Measurements from ENCODE around the gene CD151. TPM values are rescaled to one million over a fixed set of nuclear protein-coding genes. Genes with fewer than 3 reads are reported as not detected.
A peak's percentile ranks its signal among the peaks of the same experiment; 100 is the strongest.

CD151 gene
- total RNA-seq, 1 donor from 2014 or later = 108 TPM

DNA sequence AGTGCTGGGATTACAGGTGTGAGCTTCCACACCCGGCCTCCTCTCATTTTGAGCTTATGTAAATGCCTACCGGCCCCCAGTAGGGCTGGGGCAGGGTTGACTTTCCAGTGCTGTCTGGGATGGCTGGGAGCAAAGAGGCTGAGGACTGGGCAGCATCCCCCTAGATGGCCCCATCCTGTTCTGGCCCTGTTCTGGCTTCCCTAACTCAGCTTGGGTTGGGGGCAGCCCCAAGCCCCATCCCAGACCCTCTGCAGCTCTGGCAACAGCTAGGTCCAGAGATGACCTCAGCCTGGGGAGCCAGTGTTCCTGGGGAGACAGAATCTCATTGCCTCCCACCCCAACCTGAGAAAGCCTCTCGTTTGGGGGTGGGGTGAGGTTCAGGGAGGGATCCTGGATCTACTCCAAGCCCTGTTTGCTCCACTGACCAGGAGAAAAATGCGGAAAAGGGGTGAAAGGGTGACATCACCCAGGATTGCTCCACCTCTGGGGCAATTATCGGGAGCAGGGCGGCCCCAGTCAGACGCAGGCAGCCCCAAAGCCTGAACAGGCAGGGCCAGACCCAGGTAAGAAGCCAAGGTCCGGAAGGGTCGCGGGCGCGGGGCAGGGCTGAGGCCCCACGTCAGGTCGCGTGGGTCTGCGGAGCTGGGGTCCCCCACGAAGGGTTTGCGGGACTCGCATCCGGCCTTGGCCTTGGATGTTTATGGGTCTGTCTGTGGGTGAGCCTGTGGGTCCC, 14.2 kb upstream of the CD151 start, which contains the start of gene PNPLA2:
PNPLA2 (plus strand) TSS at position 519 of the 733 bp plus-strand sequence. CDS start 805 bp downstream, outside the sequence.
- no peaks in the 10 kb centered on the region for H3K27me3 Mint-ChIP-seq (ENCODE audit: low read depth)
- no peaks in the 10 kb centered on the region for H3K4me1 Mint-ChIP-seq
- no peak for DNase-seq (ENCODE audit: low read depth, low spot score)
- no peak within 1 kb of the TSS for H3K27ac Mint-ChIP-seq (ENCODE audit: unreplicated experiment)
- peak within 1 kb of the TSS; percentile 91 for H3K4me3 Mint-ChIP-seq
- TF ChIP-seq, protein P1, sequence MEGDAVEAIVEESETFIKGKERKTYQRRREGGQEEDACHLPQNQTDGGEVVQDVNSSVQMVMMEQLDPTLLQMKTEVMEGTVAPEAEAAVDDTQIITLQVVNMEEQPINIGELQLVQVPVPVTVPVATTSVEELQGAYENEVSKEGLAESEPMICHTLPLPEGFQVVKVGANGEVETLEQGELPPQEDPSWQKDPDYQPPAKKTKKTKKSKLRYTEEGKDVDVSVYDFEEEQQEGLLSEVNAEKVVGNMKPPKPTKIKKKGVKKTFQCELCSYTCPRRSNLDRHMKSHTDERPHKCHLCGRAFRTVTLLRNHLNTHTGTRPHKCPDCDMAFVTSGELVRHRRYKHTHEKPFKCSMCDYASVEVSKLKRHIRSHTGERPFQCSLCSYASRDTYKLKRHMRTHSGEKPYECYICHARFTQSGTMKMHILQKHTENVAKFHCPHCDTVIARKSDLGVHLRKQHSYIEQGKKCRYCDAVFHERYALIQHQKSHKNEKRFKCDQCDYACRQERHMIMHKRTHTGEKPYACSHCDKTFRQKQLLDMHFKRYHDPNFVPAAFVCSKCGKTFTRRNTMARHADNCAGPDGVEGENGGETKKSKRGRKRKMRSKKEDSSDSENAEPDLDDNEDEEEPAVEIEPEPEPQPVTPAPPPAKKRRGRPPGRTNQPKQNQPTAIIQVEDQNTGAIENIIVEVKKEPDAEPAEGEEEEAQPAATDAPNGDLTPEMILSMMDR (conservative IDR thresholded peaks at IDR 0.05) = no peak
- no peaks in the 10 kb centered on the region for H3K9me3 Mint-ChIP-seq
- peaks cover 2% of the 10 kb centered on the region for H3K36me3 Mint-ChIP-seq (ENCODE audit: low read depth)

- Mint-ChIP-seq H3K27me3 (ENCODE audit: low read depth) (no peaks in the 10 kb centered on the region), H3K36me3 (ENCODE audit: low read depth) (no peaks in the 10 kb centered on the region)
Observed at GRCh38 chr11:819129-819931, 13.4 kb upstream of the CD151 start.

DNA sequence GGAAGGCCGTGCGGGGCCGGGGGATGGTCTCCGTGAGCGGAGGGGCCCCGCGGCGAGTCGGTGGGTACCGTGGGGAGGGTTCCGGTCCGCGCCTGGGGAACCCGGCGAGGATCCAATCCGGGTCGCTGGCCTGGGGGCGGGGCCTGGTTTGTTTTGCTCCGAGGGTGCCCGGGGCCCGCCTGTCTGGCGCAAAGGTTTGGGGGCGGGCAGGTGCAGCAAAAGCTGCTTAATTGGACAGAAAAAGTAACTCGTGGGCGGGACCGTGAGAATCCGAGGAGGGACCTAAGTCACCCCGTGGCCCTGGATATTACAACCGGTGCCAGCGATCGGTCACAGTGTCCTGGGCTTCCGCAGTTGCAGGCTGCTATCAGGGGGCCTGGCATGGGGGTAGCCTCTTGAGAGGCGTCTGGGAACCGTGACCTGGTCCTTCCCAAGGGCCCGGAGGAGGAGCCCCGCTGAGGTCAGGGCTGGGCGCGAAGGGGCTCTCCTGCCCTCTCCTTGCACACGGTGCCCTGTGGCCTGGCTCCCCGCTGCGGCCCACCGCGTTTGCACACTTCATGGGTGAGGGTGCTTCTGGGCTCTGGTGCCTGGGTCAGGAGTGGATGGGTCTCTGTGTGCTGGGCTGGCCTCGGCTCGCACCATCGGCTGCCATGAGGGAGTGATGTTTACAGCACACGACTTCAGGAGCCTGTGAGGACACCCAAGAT, 12.7 kb upstream of the CD151 start:
- Mint-ChIP-seq H3K4me3 (peak overlapping the region; percentile 91), H3K36me3 (ENCODE audit: low read depth) (no peaks in the 10 kb centered on the region), H3K9me3 (no peaks in the 10 kb centered on the region), H3K4me1 (no peaks in the 10 kb centered on the region), H3K27ac (ENCODE audit: unreplicated experiment) (no peak overlapping the region), H3K27me3 (ENCODE audit: low read depth) (peaks cover 2% of the 10 kb centered on the region)
- DNase-seq (ENCODE audit: low read depth, low spot score) = no peak
- TF ChIP-seq, protein P1 (conservative IDR thresholded peaks at IDR 0.05) = no peak

More at GRCh38 chr11:819129-819931, 13.4 kb upstream of the CD151 start:
- H3K27ac Mint-ChIP-seq (ENCODE audit: unreplicated experiment) = no peak overlapping the region
- H3K4me1 Mint-ChIP-seq = no peaks in the 10 kb centered on the region
- DNase-seq (ENCODE audit: low read depth, low spot score) = peak; percentile 88
- no peaks in the 10 kb centered on the region for H3K9me3 Mint-ChIP-seq
- TF ChIP-seq, protein P1 (conservative IDR thresholded peaks at IDR 0.05) = peak; percentile 21
- peak overlapping the region; percentile 91 for H3K4me3 Mint-ChIP-seq

- peaks cover 3% of the 10 kb centered on the region for H3K27me3 Mint-ChIP-seq (ENCODE audit: low read depth)
- no peaks in the 10 kb centered on the region for H3K4me1 Mint-ChIP-seq
- H3K4me3 Mint-ChIP-seq = peak overlapping the region; percentile 91
- TF ChIP-seq, protein P1 (conservative IDR thresholded peaks at IDR 0.05) = no peak
- H3K36me3 Mint-ChIP-seq (ENCODE audit: low read depth) = no peaks in the 10 kb centered on the region
- H3K27ac Mint-ChIP-seq (ENCODE audit: unreplicated experiment) = no peak overlapping the region
- H3K9me3 Mint-ChIP-seq = no peaks in the 10 kb centered on the region
- DNase-seq (ENCODE audit: low read depth, low spot score) = no peak
Observed at GRCh38 chr11:820655-821511, 11.9 kb upstream of the CD151 start.

Data from neural crest cell (in vitro differentiated cells).